ENCODE measurements around the gene TNFRSF4.

Gene TNFRSF4

DNA sequence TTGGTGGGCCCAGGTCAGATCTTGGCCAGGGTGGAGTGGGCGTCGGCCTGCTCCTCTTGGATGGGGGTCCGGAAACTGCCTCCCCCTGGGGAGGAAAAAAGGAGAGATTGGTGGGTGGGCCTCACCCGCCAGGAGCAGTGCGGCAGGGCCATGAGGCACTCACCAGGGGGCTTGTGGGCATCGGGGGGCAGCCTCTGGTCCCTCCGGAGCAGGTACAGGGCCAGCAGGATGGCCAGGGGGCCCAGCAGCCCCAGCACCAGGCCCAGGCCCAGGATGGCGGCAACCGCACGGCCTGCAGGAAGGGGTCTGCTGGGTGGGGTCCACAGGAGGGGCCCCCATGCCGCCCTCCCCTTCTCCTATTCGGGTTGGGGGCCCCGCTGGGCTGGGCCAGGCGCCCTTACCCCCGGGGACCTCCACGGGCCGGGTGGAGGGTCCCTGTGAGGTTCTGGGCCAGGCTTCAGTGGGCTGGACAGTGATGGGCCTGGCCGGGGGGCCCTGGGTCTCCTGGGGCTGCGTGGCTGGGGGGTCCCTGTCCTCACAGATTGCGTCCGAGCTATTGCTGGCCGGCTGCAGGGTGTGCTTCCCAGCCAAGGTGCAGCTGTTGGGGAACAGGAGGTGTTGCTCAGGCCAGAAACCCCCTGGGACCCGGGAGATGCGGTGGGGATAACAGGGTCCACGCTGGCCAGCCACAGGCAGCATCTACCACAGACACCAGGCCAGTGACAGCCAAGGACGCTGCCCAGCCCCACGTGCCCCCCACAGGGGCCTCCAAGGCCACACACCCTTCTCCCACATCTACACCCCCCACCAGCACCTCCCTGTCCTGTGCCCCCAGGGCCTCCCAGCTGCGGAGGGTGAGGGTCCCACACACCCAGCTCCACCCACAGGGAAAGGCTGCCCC lies 2.2 kb downstream of the TNFRSF4 start:
- Histone ChIP-seq H3K4me1 (ENCODE audit: insufficient read depth, poor library complexity, severe bottlenecking) (no peaks in the 10 kb centered on the region), H3K9me3 (ENCODE audit: severe bottlenecking) (no peaks in the 10 kb centered on the region), H3K36me3 (ENCODE audit: low read depth) (peaks cover 4% of the 10 kb centered on the region), H3K4me3 (ENCODE audit: severe bottlenecking) (no peak overlapping the region), H3K27ac (ENCODE audit: poor library complexity, severe bottlenecking) (no peak overlapping the region), H3K27me3 (ENCODE audit: insufficient read depth, poor library complexity, severe bottlenecking) (peaks cover 2% of the 10 kb centered on the region)
- peak; percentile 46 for DNase-seq (ENCODE audit: low spot score)
- TF ChIP-seq, protein P1, sequence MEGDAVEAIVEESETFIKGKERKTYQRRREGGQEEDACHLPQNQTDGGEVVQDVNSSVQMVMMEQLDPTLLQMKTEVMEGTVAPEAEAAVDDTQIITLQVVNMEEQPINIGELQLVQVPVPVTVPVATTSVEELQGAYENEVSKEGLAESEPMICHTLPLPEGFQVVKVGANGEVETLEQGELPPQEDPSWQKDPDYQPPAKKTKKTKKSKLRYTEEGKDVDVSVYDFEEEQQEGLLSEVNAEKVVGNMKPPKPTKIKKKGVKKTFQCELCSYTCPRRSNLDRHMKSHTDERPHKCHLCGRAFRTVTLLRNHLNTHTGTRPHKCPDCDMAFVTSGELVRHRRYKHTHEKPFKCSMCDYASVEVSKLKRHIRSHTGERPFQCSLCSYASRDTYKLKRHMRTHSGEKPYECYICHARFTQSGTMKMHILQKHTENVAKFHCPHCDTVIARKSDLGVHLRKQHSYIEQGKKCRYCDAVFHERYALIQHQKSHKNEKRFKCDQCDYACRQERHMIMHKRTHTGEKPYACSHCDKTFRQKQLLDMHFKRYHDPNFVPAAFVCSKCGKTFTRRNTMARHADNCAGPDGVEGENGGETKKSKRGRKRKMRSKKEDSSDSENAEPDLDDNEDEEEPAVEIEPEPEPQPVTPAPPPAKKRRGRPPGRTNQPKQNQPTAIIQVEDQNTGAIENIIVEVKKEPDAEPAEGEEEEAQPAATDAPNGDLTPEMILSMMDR (IDR thresholded peaks at IDR 0.05; ENCODE audit: poor library complexity, severe bottlenecking): no peak
- ATAC-seq (ENCODE audit: low read depth): no peak

DNA sequence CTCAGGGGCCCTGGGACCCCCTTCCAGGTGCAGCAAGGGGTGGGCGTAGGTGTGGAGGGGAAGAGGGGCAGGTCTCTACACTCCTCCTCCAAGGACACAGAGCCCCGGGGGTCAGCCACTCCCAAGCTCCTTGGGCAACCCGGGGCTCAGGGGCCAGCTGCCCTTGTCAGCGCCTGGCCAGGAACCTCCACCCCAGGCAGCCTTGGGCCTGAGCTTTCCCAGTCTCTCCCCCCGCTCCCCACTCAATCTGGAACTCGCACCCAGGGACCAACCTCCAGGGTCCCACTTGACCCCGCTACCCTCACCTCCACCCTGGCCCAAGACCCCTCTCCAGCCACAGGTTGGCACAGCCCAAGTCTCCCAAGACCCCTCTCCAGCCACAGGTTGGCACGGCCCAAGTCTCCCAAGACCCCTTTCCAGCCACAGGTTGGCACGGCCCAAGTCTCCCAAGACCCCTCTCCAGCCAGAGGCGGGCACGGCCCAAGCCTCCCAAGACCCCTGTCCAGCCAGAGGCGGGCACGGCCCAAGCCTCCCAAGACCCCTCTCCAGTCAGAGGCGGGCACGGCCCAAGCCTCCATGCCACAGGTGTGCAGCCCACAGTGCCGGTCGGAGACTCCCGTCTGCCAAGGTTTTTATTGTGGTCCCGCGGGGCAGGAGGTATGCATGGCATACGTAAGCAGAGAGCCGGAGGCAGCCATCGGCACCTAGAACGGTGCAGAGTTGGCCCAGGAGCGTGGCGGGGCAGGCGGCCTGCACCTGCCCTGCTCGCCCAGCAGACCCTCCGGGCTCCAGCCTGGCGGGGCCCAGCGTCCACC lies 3.0 kb downstream of the TNFRSF4 start:
- H3K36me3 ChIP-seq (ENCODE audit: low read depth): no peaks in the 10 kb centered on the region; the same call in 1 of the 2 replicates
- H3K27ac ChIP-seq (ENCODE audit: poor library complexity, severe bottlenecking): no peak overlapping the region
- DNase-seq (ENCODE audit: low spot score) (peak; percentile 69), ATAC-seq (ENCODE audit: low read depth) (no peak)
- peaks cover 8% of the 10 kb centered on the region for H3K27me3 ChIP-seq (ENCODE audit: insufficient read depth, poor library complexity, severe bottlenecking)
- no peaks in the 10 kb centered on the region for H3K9me3 ChIP-seq (ENCODE audit: severe bottlenecking)
- no peak overlapping the region for H3K4me3 ChIP-seq (ENCODE audit: severe bottlenecking)
- TF ChIP-seq, protein P1 (IDR thresholded peaks at IDR 0.05; ENCODE audit: poor library complexity, severe bottlenecking): no peak
- no peaks in the 10 kb centered on the region for H3K4me1 ChIP-seq (ENCODE audit: insufficient read depth, poor library complexity, severe bottlenecking)

DNA sequence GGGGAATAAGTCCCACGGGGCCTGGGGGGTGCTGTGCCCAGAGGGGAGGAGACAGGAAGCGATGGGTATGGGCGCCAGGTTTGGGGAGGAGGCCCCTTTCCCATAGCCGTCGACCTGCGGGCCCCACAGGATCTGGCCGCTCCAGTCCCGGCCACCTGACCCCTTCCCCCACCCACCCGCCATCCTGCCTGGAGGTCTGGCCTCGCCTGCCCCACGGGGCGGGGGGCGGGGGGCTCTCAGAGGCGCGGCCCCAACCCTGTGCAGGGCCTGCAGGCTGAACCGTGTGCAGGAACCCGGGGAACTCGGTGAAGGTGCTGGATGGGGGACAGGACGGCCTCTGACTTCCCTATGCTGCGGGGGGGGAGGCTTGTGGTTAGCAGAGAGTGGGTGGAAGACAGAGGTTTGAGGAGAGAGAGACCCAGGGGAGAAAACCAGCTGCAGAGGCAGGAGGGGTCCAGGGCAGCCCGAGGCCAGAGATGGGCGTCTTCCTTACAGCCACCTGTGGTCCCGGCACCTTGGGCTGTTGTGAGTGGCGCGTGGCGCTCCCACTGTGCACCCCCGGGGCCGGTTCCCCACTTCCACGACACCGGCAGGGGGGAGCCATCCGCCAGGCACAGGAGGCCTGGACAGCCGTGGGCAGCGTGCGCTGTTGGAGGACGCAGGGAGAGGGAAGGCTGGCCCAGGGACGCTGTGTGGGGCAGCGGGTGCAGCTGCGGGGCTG lies 5.1 kb downstream of the TNFRSF4 start:
- Histone ChIP-seq H3K27me3 (ENCODE audit: insufficient read depth, poor library complexity, severe bottlenecking) (peaks cover 8% of the 10 kb centered on the region), H3K36me3 (ENCODE audit: low read depth) (no peaks in the 10 kb centered on the region), H3K4me1 (ENCODE audit: insufficient read depth, poor library complexity, severe bottlenecking) (no peaks in the 10 kb centered on the region), H3K9me3 (ENCODE audit: severe bottlenecking) (no peaks in the 10 kb centered on the region), H3K4me3 (ENCODE audit: severe bottlenecking) (no peak overlapping the region), H3K27ac (ENCODE audit: poor library complexity, severe bottlenecking) (no peak overlapping the region)
- ATAC-seq (ENCODE audit: low read depth) (no peak), DNase-seq (ENCODE audit: low spot score) (peak; percentile 66)
- TF ChIP-seq, protein P1 (IDR thresholded peaks at IDR 0.05; ENCODE audit: poor library complexity, severe bottlenecking): no peak

DNA sequence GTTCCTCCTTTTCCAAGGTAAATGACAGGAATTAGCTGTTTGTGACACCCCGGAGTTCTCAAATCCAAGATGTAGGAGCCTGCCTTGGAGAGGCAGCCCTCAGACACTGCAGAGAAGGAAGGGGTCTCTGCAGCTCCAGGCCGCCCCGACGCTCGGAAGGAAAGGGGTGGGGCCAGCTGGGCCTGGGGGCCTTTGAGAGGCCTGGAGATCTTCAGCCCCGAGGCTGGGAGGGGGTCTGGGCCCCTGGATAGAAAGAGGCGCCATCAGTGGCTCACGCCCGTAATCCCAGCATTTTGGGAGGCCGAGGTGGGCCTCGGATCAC lies 6.4 kb downstream of the TNFRSF4 start:
- Histone ChIP-seq H3K4me3 (ENCODE audit: severe bottlenecking) (no peak overlapping the region), H3K27ac (ENCODE audit: poor library complexity, severe bottlenecking) (no peak overlapping the region)
- ATAC-seq (ENCODE audit: low read depth): no peak

More for the DNA sequence above, 6.4 kb downstream of the TNFRSF4 start:
- Histone ChIP-seq H3K4me1 (ENCODE audit: insufficient read depth, poor library complexity, severe bottlenecking) (no peaks in the 10 kb centered on the region), H3K9me3 (ENCODE audit: severe bottlenecking) (no peaks in the 10 kb centered on the region), H3K36me3 (ENCODE audit: low read depth) (no peaks in the 10 kb centered on the region), H3K27me3 (ENCODE audit: insufficient read depth, poor library complexity, severe bottlenecking) (peaks cover 8% of the 10 kb centered on the region)
- TF ChIP-seq, protein P1 (IDR thresholded peaks at IDR 0.05; ENCODE audit: poor library complexity, severe bottlenecking): no peak
- no peak for DNase-seq (ENCODE audit: low spot score)
